Measurements from ENCODE around the gene PRAMEF9. TPM values are rescaled to one million over a fixed set of nuclear protein-coding genes. Genes with fewer than 3 reads are reported as not detected.
"Not testable (repeated sequence)": the region's sequence is repeated elsewhere in the genome, so short reads cannot be mapped to it uniquely, and the experiment has no call there.

PRAMEF9 gene
- total and polyA plus RNA-seq, 2 of the 13 experiments (the other 11 are each of a cell fraction or from before 2014, with no cell fraction given) = not detected

GRCh38 chr1:13224480-13225060 lies 52.9 kb downstream of the PRAMEF9 start:
- no peaks in the 10 kb centered on the region for H3K4me1 ChIP-seq (ENCODE audit: insufficient read depth, low read length)
- ChIA-PET CTCF (ENCODE audit: low intra/inter-chr PET ratio, low total read pairs) (no interaction called here), POLR2A (no interaction called here)
- no TSS peak for BruUV-seq (replicated peaks)
- WGBS (ENCODE audit: low lambda C conversion rate) = 15% methylated on average over 5 of the region's 5 CpGs
- FAIRE-seq (no peak), DNase-seq (ENCODE audit: low spot score) (no peak), ATAC-seq (no peak)
- H2AFZ ChIP-seq (ENCODE audit: low read length) = no peak overlapping the region
- no peaks in the 10 kb centered on the region for H3K36me3 ChIP-seq (replicated peaks in 1 of 2; ENCODE audit: control insufficient read depth in 1 of 2, insufficient read depth in 2 of 2, low read length in 2 of 2)
- H3K4me3 ChIP-seq (replicated peaks in 1 of 3; ENCODE audit: insufficient read depth in 1 of 3, low read depth in 2 of 3, low read length in 3 of 3) = no peak overlapping the region
- H3K27me3 ChIP-seq (ENCODE audit: control insufficient read depth in 1 of 2, insufficient read depth in 2 of 2, low read length in 2 of 2) = peaks cover 0 to 3% of the 10 kb centered on the region in 2 experiments; a peak in 1 of 5 replicates
- H3K79me2 ChIP-seq (ENCODE audit: insufficient read depth, low read length) = no peaks in the 10 kb centered on the region
- H3K9me3 ChIP-seq (ENCODE audit: low read length) = no peaks in the 10 kb centered on the region
- intact Hi-C loops (cut with micrococcal nuclease; ENCODE audit: unreplicated experiment) = no loop called here
- H4K20me1 ChIP-seq (ENCODE audit: insufficient read depth, low read length) = no peaks in the 10 kb centered on the region
- no peak overlapping the region for H3K27ac ChIP-seq (ENCODE audit: extremely low read length, insufficient read depth, low read length)
- in situ Hi-C loops (cut with HindIII; ENCODE audit: extremely low pct_ligation_motif_present, low pct_unique_long_range_greater_than_20kb) = no loop called here
- TF ChIP-seq ZNF687 (CRISPR knock-in tag; IDR thresholded peaks at IDR 0.05) = no peak
- H3K4me2 ChIP-seq (ENCODE audit: low read depth, low read length) = no peak overlapping the region
- no peak overlapping the region for H3K9ac ChIP-seq (ENCODE audit: insufficient read depth, low read depth, low read length)

- CTCF ChIA-PET (ENCODE audit: low intra/inter-chr PET ratio, low total read pairs); H3K79me2 ChIP-seq (ENCODE audit: insufficient read depth, low read length); H3K4me2 ChIP-seq (ENCODE audit: low read depth, low read length); H3K4me1 ChIP-seq (ENCODE audit: insufficient read depth, low read length); intact Hi-C loops (cut with micrococcal nuclease; ENCODE audit: unreplicated experiment); H3K36me3 ChIP-seq (replicated peaks in 1 of 2; ENCODE audit: control insufficient read depth in 1 of 2, insufficient read depth in 2 of 2, low read length in 2 of 2); H3K9ac ChIP-seq (ENCODE audit: insufficient read depth, low read depth, low read length); H3K27me3 ChIP-seq (ENCODE audit: control insufficient read depth in 1 of 2, insufficient read depth in 2 of 2, low read length in 2 of 2); FAIRE-seq; H3K9me3 ChIP-seq (ENCODE audit: low read length); H3K4me3 ChIP-seq (replicated peaks in 1 of 3; ENCODE audit: insufficient read depth in 1 of 3, low read depth in 2 of 3, low read length in 3 of 3); BruUV-seq (replicated peaks); ATAC-seq; in situ Hi-C loops (cut with HindIII; ENCODE audit: extremely low pct_ligation_motif_present, low pct_unique_long_range_greater_than_20kb); H4K20me1 ChIP-seq (ENCODE audit: insufficient read depth, low read length); H2AFZ ChIP-seq (ENCODE audit: low read length); DNase-seq (ENCODE audit: low spot score); POLR2A ChIA-PET; H3K27ac ChIP-seq (ENCODE audit: extremely low read length, insufficient read depth, low read length): not testable (repeated sequence)
- WGBS (ENCODE audit: low lambda C conversion rate) = 0% methylated on average over 7 of the region's 9 CpGs
Measured at GRCh38 chr1:13225675-13226204, 54.1 kb downstream of the PRAMEF9 start, which contains the start of gene PRAMEF18. Gene PRAMEF18, minus strand, starts transcription at chr1:13226154. Its CDS starts 48 bp downstream, at chr1:13226106.

- H3K4me3 ChIP-seq (replicated peaks in 1 of 3; ENCODE audit: insufficient read depth in 1 of 3, low read depth in 2 of 3, low read length in 3 of 3); ATAC-seq; H3K36me3 ChIP-seq (replicated peaks in 1 of 2; ENCODE audit: control insufficient read depth in 1 of 2, insufficient read depth in 2 of 2, low read length in 2 of 2); CTCF ChIA-PET (ENCODE audit: low intra/inter-chr PET ratio, low total read pairs); H4K20me1 ChIP-seq (ENCODE audit: insufficient read depth, low read length); H3K9ac ChIP-seq (ENCODE audit: insufficient read depth, low read depth, low read length); H3K9me3 ChIP-seq (ENCODE audit: low read length); intact Hi-C loops (cut with micrococcal nuclease; ENCODE audit: unreplicated experiment); H3K27ac ChIP-seq (ENCODE audit: extremely low read length, insufficient read depth, low read length); BruUV-seq (replicated peaks); DNase-seq (ENCODE audit: low spot score); POLR2A ChIA-PET; H2AFZ ChIP-seq (ENCODE audit: low read length); in situ Hi-C loops (cut with HindIII; ENCODE audit: extremely low pct_ligation_motif_present, low pct_unique_long_range_greater_than_20kb); H3K4me1 ChIP-seq (ENCODE audit: insufficient read depth, low read length); FAIRE-seq; H3K79me2 ChIP-seq (ENCODE audit: insufficient read depth, low read length); H3K27me3 ChIP-seq (ENCODE audit: control insufficient read depth in 1 of 2, insufficient read depth in 2 of 2, low read length in 2 of 2); H3K4me2 ChIP-seq (ENCODE audit: low read depth, low read length): not testable (repeated sequence)
- 17% methylated on average over 8 of the region's 8 CpGs for WGBS (ENCODE audit: low lambda C conversion rate)
Measured at GRCh38 chr1:13227271-13228055, 55.8 kb downstream of the PRAMEF9 start.

Measured in HepG2 (cell line).